B cell (primary cell): Measurements from ENCODE around the gene GPR137. TPM values are rescaled to one million over a fixed set of nuclear protein-coding genes. Genes with fewer than 3 reads are reported as not detected.

Experiments used
- ATAC-seq: fragments of 200-7000 bp; cut with Tn5 transposase; one replicate; pipeline ENCODE4 v1.10.0; 2021; ENCODE audit warnings: low read depth, mild to moderate bottlenecking, moderate number of reproducible peaks, moderate library complexity
- CTCF ChIA-PET: fragments of 350-600 bp; sonication (Branson Sonifier 250); formaldehyde crosslinking; loops from one replicate; lab custom pipeline; 2021; ENCODE audit warnings: antibody characterized with exemption, inconsistent platforms; lab: Charles Lee
- POLR2A ChIA-PET: fragments of 350-600 bp; sonication (Branson Sonifier 250); formaldehyde crosslinking; loops from one replicate; lab custom pipeline; 2021; ENCODE audit warnings: antibody characterized with exemption; lab: Charles Lee
- DNase-seq: peaks from one replicate; pipeline ENCODE4 v3.0.0; 2013
- H2AFZ ChIP-seq: 2 replicates; pipeline ENCODE4 v1.6.1; 2012; ENCODE audit warnings: mild to moderate bottlenecking, low read depth, low read length; ENCODE audit not compliant: insufficient read depth, poor library complexity, severe bottlenecking
- H3K27ac ChIP-seq, 2 donors: 1 replicate in 1 of 2; 2 replicates in 1 of 2; pipeline ENCODE4 v1.5.1; 2012 to 2013; ENCODE audit warnings: low read length in 2 of 2, mild to moderate bottlenecking in 2 of 2, moderate library complexity in 1 of 2
- H3K27me3 ChIP-seq, 4 experiments: fragments of 200-600 bp in 1 of 4; sonication (generic) in 1 of 4; replicated peaks in 1 of 4; 1 replicate in 2 of 4; 2 replicates in 2 of 4; pipeline versions ENCODE4 v1.6.1 to v1.7.0; 2013 to 2016; ENCODE audit warnings: low read length in 3 of 4, mild to moderate bottlenecking in 2 of 4, mixed read lengths in 1 of 4, moderate library complexity in 1 of 4; ENCODE audit not compliant: insufficient read depth in 4 of 4, control insufficient read depth in 3 of 4; ENCODE audit errors: control extremely low read depth in 1 of 4
- H3K36me3 ChIP-seq, 2 experiments: replicated peaks in 1 of 2; 1 replicate in 1 of 2; 2 replicates in 1 of 2; pipeline versions ENCODE4 v1.6.1 to v1.7.1; 2013; ENCODE audit warnings: low read length in 1 of 2; ENCODE audit not compliant: insufficient read depth in 2 of 2, control insufficient read depth in 1 of 2; ENCODE audit errors: control extremely low read depth in 1 of 2, extremely low read depth in 1 of 2
- H3K4me1 ChIP-seq, 2 donors: fragments of 200-600 bp in 1 of 2; sonication (generic) in 1 of 2; 1 replicate in 1 of 2; 2 replicates in 1 of 2; pipeline versions ENCODE4 v1.5.1 to v1.6.1; 2013 to 2017; ENCODE audit warnings: low read length in 2 of 2; ENCODE audit not compliant: control insufficient read depth in 2 of 2, insufficient read depth in 2 of 2
- H3K4me2 ChIP-seq: replicated peaks from 2 replicates; pipeline ENCODE3; 2012; ENCODE audit warnings: mild to moderate bottlenecking, low read depth, low read length; ENCODE audit not compliant: poor library complexity, severe bottlenecking
- H3K4me3 ChIP-seq, 5 experiments: fragments of 200-600 bp in 1 of 5; sonication (generic) in 1 of 5; 1 replicate in 3 of 5; 2 replicates in 2 of 5; pipeline versions ENCODE4 v1.5.1 to v1.7.0; 2011 to 2016; ENCODE audit warnings: low read length in 4 of 5, mild to moderate bottlenecking in 4 of 5, low read depth in 2 of 5, control low read depth in 1 of 5, moderate library complexity in 1 of 5; ENCODE audit not compliant: insufficient read depth in 1 of 5; ENCODE audit errors: control extremely low read depth in 1 of 5, extremely low read depth in 1 of 5
- H3K79me2 ChIP-seq: fragments of 200-600 bp; sonication (generic); one replicate; pipeline ENCODE4 v1.6.0; 2016; ENCODE audit warnings: low read length; ENCODE audit not compliant: control insufficient read depth, insufficient read depth
- H3K9ac ChIP-seq: fragments of 200-600 bp; sonication (generic); 2 replicates; pipeline ENCODE4 v1.6.1; 2017; ENCODE audit warnings: mild to moderate bottlenecking, low read length, moderate library complexity
- H3K9me3 ChIP-seq, 3 donors: one replicate each; pipeline versions ENCODE4 v1.6.1 to v1.7.1; 2013; ENCODE audit warnings: low read length in 2 of 3; ENCODE audit not compliant: control insufficient read depth in 2 of 3, insufficient read depth in 1 of 3; ENCODE audit errors: control extremely low read depth in 1 of 3
- H4K20me1 ChIP-seq: 2 replicates; pipeline ENCODE4 v1.6.0; 2012; ENCODE audit warnings: mild to moderate bottlenecking, low read length; ENCODE audit not compliant: insufficient read depth, control insufficient read depth, poor library complexity, severe bottlenecking
- H3K27ac Mint-ChIP-seq: one replicate; pipeline ENCODE4 v1.8.0; 2021; ENCODE audit warnings: mixed read lengths
- H3K27me3 Mint-ChIP-seq: one replicate; pipeline ENCODE4 v1.8.0; 2021; ENCODE audit warnings: mixed read lengths
- H3K4me1 Mint-ChIP-seq: one replicate; pipeline ENCODE4 v1.8.0; 2021; ENCODE audit warnings: mixed read lengths
- H3K4me3 Mint-ChIP-seq: one replicate; pipeline ENCODE4 v1.8.0; 2021; ENCODE audit warnings: mixed read lengths
- H3K9me3 Mint-ChIP-seq: one replicate; pipeline ENCODE4 v1.8.0; 2022; ENCODE audit warnings: mixed read lengths; ENCODE audit not compliant: insufficient read depth
- EZH2 ChIP-seq: IDR thresholded peaks from 2 replicates; pipeline ENCODE4 v1.6.1; 2012; ENCODE audit warnings: borderline replicate concordance, low read depth, mild to moderate bottlenecking, moderate library complexity, low read length; ENCODE audit not compliant: insufficient read depth, poor library complexity, severe bottlenecking
- WGBS: methylation state at CpG from one replicate; pipeline ENCODE4 v1.1.5; 2013; ENCODE audit warnings: missing lambda C conversion rate; ENCODE audit not compliant: insufficient coverage; 5-methylcytosine and 5-hydroxymethylcytosine counted together
- intact Hi-C: fragments of 100-400 bp; cut with micrococcal nuclease; formaldehyde crosslinking; loops from one replicate; pipeline ENCODE4 v1.10.0; 2022
- polyA plus RNA-seq: library from polyadenylated mRNA; depleted of rRNA; stranded (reverse); fragments of >200 nt; gene quantifications from 2 replicates; pipeline ENCODE4 v1.2.3, GENCODE V29; 2012
- total RNA-seq, 2 donors: library from RNA; stranded (reverse); fragments of 120-200 nt in 1 of 2; gene quantifications; 1 replicate in 1 of 2; 2 replicates in 1 of 2; pipeline versions ENCODE4 v1.2.3 to v1.2.4, GENCODE V29; 2013 to 2022
- TF ChIP-seq, protein P1 (sequence below): fragments of 200-600 bp; IDR thresholded peaks from one replicate; pipeline ENCODE4 v1.8.0; 2022; ENCODE audit warnings: antibody characterized with exemption, mild to moderate bottlenecking

GPR137 gene
- total and polyA plus RNA-seq, 2 donors (not counting 1 experiment from before 2014, with no cell fraction given): 49.9 to 66.1 TPM

DNA sequence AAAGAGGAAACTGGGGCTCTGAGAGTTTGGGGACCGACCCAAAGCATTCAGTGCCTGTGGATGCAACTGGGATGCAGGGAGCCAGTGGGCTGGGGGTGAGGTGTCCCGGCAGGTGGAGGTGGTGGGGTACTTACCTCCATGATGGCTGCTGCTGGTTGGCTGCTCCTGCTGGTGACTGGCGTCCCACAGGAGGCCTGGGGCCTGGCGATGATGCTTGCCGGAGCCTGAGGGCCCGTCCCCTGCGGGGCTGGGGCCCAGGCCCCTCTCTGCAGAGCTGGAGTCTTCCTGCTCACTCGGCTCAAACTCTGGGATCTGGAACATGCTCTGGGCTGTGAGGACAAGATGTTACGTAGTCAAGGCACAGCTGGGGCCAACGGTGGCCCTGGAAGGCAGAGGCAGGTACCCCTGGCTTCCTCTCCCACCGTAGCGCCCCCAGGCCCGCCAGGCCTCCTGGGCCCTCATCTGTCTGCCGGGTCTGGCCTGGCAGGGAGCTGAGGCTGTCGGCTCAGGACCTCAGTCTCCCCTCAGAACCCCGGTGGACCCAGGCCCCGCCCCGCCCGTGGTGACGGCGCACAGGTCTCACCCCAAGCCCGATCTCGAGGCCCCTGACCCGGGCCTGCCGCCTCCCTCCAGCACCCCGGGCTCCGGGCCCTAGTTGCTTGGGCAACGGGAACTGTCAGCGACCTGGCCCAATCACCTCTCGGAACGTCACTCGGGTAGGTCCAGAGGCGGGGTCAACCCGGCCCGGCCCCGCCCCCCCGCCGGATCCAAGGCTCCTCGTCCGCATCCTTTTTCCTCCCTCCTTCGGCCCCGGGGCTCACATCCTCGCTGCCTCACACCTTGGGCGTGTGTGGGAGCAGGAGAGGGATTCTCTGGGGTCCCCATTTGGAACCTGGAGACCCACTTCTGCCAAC, 1.3 kb upstream of the GPR137 start, which contains the start of gene BAD:
Gene BAD, minus strand, starts transcription at position 618 of the 914 bp plus-strand sequence. Its CDS starts 297 bp downstream, at position 321.
- intact Hi-C loops: loop anchor here (1.0 to 2.0 kb wide), 3 partner anchors 33 to 54 kb away; partner anchors contain the start of genes DNAJC4, FKBP2 and PLCB3
- WGBS: 5% methylated on average over 36 of the region's 44 CpGs
- Mint-ChIP-seq H3K27ac (peak within 1 kb of the TSS; percentile 96), H3K4me3 (peak within 1 kb of the TSS; percentile 90), H3K9me3 (no peaks in the 10 kb centered on the region), H3K27me3 (no peaks in the 10 kb centered on the region), H3K4me1 (peaks cover 20% of the 10 kb centered on the region)
- peaks cover 0 to 7% of the 10 kb centered on the region in 2 experiments for H3K36me3 ChIP-seq
- no peaks in the 10 kb centered on the region for H3K9me3 ChIP-seq
- peak; percentile 77 for ATAC-seq
- H3K9ac ChIP-seq: peak within 1 kb of the TSS; percentile 100
- H3K27me3 ChIP-seq: no peaks in the 10 kb centered on the region
- ChIA-PET POLR2A (interaction anchor here (0.6 to 5.7 kb wide), 11 partner anchors 8 to 80 kb away, joined by 3 to 67 read pairs (median 5); partner anchors contain the start of genes DNAJC4, ESRRA, FKBP2 and PLCB3), CTCF (interaction anchor here (0.8 to 4.6 kb wide), 11 partner anchors 10 to 88 kb away, joined by 3 to 33 read pairs (median 6); partner anchors contain the start of genes CATSPERZ, PLCB3, PPP1R14B and PRDX5)
- H3K4me2 ChIP-seq: peak within 1 kb of the TSS; percentile 97
- peak within 1 kb of the TSS; percentile 100 for H3K27ac ChIP-seq
- DNase-seq: peak; percentile 96
- H3K4me3 ChIP-seq: peak within 1 kb of the TSS; percentile 61 to 97 (median 90)
- peak within 1 kb of the TSS; percentile 74 for H2AFZ ChIP-seq
- peaks cover 34% of the 10 kb centered on the region for H3K79me2 ChIP-seq
- peaks cover 13 to 18% of the 10 kb centered on the region in 2 donors for H3K4me1 ChIP-seq
- peaks cover 12% of the 10 kb centered on the region for H4K20me1 ChIP-seq
- TF ChIP-seq, protein P1, sequence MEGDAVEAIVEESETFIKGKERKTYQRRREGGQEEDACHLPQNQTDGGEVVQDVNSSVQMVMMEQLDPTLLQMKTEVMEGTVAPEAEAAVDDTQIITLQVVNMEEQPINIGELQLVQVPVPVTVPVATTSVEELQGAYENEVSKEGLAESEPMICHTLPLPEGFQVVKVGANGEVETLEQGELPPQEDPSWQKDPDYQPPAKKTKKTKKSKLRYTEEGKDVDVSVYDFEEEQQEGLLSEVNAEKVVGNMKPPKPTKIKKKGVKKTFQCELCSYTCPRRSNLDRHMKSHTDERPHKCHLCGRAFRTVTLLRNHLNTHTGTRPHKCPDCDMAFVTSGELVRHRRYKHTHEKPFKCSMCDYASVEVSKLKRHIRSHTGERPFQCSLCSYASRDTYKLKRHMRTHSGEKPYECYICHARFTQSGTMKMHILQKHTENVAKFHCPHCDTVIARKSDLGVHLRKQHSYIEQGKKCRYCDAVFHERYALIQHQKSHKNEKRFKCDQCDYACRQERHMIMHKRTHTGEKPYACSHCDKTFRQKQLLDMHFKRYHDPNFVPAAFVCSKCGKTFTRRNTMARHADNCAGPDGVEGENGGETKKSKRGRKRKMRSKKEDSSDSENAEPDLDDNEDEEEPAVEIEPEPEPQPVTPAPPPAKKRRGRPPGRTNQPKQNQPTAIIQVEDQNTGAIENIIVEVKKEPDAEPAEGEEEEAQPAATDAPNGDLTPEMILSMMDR: no peak
- no peak for TF ChIP-seq EZH2
